Osteocyte (in vitro differentiated cells): ENCODE results near the gene THNSL1. TPM values are rescaled to one million over a fixed set of nuclear protein-coding genes. Genes with fewer than 3 reads are reported as not detected.

Experiments used
- DNase-seq: peaks from one replicate; pipeline ENCODE4 v3.0.0; 2021; ENCODE audit warnings: mixed read lengths; ENCODE audit not compliant: unreplicated experiment; ENCODE audit errors: extremely low spot score
- H3K27ac Mint-ChIP-seq: one replicate; pipeline ENCODE4 v1.8.0; 2021; ENCODE audit warnings: mild to moderate bottlenecking, mixed read lengths; ENCODE audit not compliant: unreplicated experiment
- H3K27me3 Mint-ChIP-seq: one replicate; pipeline ENCODE4 v1.8.0; 2021; ENCODE audit warnings: mixed read lengths; ENCODE audit not compliant: unreplicated experiment
- H3K36me3 Mint-ChIP-seq: one replicate; pipeline ENCODE4 v1.8.0; 2021; ENCODE audit warnings: mixed read lengths; ENCODE audit not compliant: unreplicated experiment
- H3K4me1 Mint-ChIP-seq: one replicate; pipeline ENCODE4 v1.8.0; 2021; ENCODE audit warnings: mixed read lengths; ENCODE audit not compliant: unreplicated experiment
- H3K4me3 Mint-ChIP-seq: one replicate; pipeline ENCODE4 v1.8.0; 2021; ENCODE audit warnings: mild to moderate bottlenecking, moderate library complexity, mixed read lengths; ENCODE audit not compliant: unreplicated experiment
- H3K9me3 Mint-ChIP-seq: one replicate; pipeline ENCODE4 v1.8.0; 2021; ENCODE audit warnings: mixed read lengths; ENCODE audit not compliant: unreplicated experiment
- total RNA-seq: library from RNA; stranded (reverse); gene quantifications from 2 replicates; pipeline ENCODE4 v1.2.1, GENCODE V29; 2021
- TF ChIP-seq, protein P1 (sequence below): fragments of 200-600 bp; sonication (generic); IDR thresholded peaks from 2 replicates; pipeline ENCODE4 v1.5.0; 2021; ENCODE audit warnings: antibody characterized with exemption, mild to moderate bottlenecking, moderate library complexity

Gene THNSL1
- total RNA-seq, 1 donor from 2014 or later: 5.0 TPM

DNA sequence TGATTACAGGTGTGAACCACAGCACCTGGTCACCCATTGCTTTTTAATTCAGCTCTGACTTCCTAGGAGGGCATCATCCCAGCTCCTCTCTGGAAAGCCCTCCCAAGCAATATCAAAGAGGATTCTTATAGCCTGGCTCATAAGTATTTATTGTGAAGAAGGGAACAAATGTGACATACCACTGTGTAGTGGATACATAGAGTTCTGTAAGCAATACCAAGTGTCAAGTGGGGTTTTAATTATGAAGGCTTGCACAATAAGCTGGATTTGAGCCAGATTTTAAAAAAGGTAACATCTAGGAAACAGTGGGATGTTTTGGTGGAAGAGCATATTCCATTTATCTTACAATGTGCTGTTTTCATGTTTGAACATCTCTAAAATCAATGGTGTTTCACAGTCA lies 45.0 kb upstream of the THNSL1 start:
- peaks cover 26% of the 10 kb centered on the region for H3K4me1 Mint-ChIP-seq
- H3K27ac Mint-ChIP-seq: no peak overlapping the region
- no peaks in the 10 kb centered on the region for H3K9me3 Mint-ChIP-seq
- no peaks in the 10 kb centered on the region for H3K27me3 Mint-ChIP-seq
- TF ChIP-seq, protein P1, sequence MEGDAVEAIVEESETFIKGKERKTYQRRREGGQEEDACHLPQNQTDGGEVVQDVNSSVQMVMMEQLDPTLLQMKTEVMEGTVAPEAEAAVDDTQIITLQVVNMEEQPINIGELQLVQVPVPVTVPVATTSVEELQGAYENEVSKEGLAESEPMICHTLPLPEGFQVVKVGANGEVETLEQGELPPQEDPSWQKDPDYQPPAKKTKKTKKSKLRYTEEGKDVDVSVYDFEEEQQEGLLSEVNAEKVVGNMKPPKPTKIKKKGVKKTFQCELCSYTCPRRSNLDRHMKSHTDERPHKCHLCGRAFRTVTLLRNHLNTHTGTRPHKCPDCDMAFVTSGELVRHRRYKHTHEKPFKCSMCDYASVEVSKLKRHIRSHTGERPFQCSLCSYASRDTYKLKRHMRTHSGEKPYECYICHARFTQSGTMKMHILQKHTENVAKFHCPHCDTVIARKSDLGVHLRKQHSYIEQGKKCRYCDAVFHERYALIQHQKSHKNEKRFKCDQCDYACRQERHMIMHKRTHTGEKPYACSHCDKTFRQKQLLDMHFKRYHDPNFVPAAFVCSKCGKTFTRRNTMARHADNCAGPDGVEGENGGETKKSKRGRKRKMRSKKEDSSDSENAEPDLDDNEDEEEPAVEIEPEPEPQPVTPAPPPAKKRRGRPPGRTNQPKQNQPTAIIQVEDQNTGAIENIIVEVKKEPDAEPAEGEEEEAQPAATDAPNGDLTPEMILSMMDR: no peak
- DNase-seq: no peak
- H3K4me3 Mint-ChIP-seq: no peak overlapping the region
- H3K36me3 Mint-ChIP-seq: no peaks in the 10 kb centered on the region

DNA sequence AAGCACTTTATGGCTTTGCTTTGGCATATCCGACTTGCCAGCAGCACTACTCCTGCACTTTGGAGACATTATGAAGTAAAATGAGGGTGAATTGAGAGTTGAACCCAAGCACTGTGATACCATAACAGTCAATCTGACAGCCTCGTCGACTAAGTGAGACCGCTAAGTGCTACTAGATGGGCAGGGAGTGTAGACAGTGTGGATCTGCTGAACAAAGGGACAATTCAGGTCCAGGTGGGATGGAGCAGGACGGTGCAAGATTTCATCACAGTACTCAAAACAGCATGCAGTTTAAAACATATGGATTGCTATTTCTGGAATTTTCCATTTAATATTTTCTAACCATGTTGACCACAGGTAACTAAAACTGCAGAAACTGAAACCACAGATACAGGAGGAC lies 43.2 kb upstream of the THNSL1 start:
- no peak overlapping the region for H3K27ac Mint-ChIP-seq
- peaks cover 2% of the 10 kb centered on the region for H3K27me3 Mint-ChIP-seq
- no peak overlapping the region for H3K4me3 Mint-ChIP-seq
- no peaks in the 10 kb centered on the region for H3K9me3 Mint-ChIP-seq
- no peak for DNase-seq
- H3K4me1 Mint-ChIP-seq: peaks cover 26% of the 10 kb centered on the region
- TF ChIP-seq, protein P1: no peak
- no peaks in the 10 kb centered on the region for H3K36me3 Mint-ChIP-seq

DNA sequence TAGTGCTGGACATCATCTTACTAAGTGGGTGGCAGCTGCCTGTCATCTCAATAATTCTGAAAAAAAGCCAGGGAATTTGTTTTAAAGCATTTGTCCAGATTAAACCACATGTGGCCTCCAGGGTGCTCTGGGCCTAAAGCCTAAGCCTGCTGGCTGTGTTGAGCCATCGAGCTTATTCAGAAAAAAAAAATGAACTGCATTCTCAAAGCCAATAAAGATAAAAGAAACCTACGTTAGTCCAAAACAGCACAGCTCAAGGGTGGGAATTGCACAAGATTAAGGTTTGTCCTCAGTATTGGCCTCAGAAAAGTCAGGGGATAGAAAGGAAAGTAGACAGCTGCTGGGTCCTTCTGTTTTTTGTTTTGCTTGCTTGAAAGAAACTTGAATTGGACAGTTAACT lies 41.4 kb upstream of the THNSL1 start:
- Mint-ChIP-seq H3K27me3 (peaks cover 12% of the 10 kb centered on the region), H3K4me1 (peaks cover 17% of the 10 kb centered on the region), H3K36me3 (no peaks in the 10 kb centered on the region), H3K4me3 (no peak overlapping the region), H3K9me3 (no peaks in the 10 kb centered on the region), H3K27ac (no peak overlapping the region)
- DNase-seq: no peak
- TF ChIP-seq, protein P1: no peak

DNA sequence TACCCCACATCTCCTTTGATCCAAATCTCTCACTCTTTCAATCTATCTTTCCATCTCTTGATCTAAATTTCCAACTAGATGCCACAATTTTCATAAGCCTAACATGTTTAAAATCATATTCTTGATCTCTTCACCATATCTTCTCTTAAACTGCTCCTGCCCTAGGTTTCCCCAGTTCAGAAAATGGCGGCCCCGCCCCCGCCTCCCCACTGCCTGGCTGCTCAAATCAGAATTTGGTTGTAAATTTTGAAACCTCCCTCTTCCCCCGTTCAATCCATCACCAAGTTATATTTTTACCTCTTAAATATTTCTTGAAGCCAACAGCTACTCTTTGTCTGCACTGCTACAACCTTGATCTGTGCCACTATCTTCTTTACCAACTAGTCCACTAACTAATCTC lies 36.7 kb upstream of the THNSL1 start:
- peaks cover 16% of the 10 kb centered on the region for H3K27me3 Mint-ChIP-seq
- no peak overlapping the region for H3K27ac Mint-ChIP-seq
- no peaks in the 10 kb centered on the region for H3K9me3 Mint-ChIP-seq
- TF ChIP-seq, protein P1: no peak
- H3K4me3 Mint-ChIP-seq: no peak overlapping the region
- H3K36me3 Mint-ChIP-seq: no peaks in the 10 kb centered on the region
- peaks cover 9% of the 10 kb centered on the region for H3K4me1 Mint-ChIP-seq
- no peak for DNase-seq

DNA sequence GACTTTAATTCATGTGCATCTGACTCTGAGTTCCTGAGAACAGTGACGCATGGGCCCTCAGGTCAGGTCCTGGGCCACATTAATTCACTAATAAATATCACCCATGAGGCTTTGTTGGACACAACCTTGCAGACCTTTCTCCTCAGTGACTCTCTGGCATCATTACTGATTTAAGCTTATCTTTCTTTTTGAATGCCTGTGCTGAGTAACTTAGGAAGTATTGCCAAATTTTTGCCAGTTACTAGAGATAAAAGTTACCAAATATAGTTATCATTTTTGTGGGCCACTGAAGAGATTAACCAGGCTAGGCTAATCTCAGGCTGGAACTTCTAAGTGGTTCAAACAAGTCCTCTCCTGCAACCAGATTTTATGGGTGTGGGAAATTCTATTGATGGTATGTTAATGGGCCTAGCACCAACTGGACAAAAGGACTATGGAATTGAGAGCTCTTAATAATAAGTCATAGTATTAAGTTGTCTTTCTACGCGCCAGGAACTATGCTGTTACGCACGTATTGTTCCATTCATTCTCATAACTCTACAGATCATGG lies 35.2 kb upstream of the THNSL1 start:
- peaks cover 16% of the 10 kb centered on the region for H3K27me3 Mint-ChIP-seq
- no peak for DNase-seq
- TF ChIP-seq, protein P1: no peak

More for the DNA sequence above, 35.2 kb upstream of the THNSL1 start:
- Mint-ChIP-seq H3K27ac (no peak overlapping the region), H3K4me1 (no peaks in the 10 kb centered on the region), H3K9me3 (no peaks in the 10 kb centered on the region), H3K4me3 (no peak overlapping the region), H3K36me3 (no peaks in the 10 kb centered on the region)
